Liver (tissue), 2 donors: ENCODE data around the gene PCDH12.
A peak's percentile ranks its signal among the peaks of the same experiment; 100 is the strongest.

Source experiments
- REST ChIP-seq: IDR thresholded peaks from 2 replicates; pipeline ENCODE4 v1.6.1; 2016; ENCODE audit warnings: antibody characterized with exemption, mild to moderate bottlenecking
- YY1 ChIP-seq: IDR thresholded peaks from 2 replicates; pipeline ENCODE4 v1.6.1; 2016; ENCODE audit warnings: antibody characterized with exemption, mild to moderate bottlenecking
- TF ChIP-seq, protein P1 (sequence below): fragments of 150-350 bp; IDR thresholded peaks from 2 replicates; pipeline ENCODE4 v1.5.1; 2017; ENCODE audit warnings: improper control_type of control experiment, low read depth, low read length; ENCODE audit not compliant: missing input control
- donor health status: healthy.

DNA sequence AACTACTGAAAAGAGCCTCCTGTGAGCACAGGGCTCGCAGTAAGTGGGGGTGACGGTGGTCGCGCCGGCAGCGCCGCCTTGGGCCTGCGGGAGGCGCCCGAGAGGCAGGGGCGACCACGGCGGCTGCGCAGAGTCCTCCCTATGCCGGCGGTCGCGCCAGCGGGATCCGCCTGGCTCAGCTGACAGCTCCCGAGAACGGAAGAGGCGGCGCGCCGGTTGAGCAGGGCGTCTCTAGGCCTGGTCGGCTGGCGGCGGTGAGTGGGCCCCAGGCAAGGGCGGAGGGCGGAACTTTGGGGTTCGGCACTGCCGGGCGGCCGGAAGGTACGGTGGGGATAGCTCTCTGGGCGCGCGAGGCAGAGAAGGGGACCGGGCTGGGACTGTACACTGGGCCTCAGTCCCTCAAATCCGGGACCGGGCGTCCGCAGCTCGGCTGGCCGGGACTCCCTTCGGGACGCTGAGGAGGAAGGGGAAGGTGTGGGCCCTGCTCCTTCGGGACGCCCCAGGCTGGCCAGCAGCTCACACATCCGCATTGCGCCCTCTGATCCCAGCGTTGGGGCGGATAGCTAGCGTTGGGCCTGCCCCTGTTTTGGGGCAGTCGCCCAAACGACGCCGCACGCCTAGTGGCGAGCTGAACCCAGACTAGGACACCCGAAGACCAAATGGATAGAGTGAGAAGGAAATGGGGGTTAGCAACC, 11.1 kb upstream of the PCDH12 start, which contains the start of gene RNF14:
- TF ChIP-seq, protein P1, sequence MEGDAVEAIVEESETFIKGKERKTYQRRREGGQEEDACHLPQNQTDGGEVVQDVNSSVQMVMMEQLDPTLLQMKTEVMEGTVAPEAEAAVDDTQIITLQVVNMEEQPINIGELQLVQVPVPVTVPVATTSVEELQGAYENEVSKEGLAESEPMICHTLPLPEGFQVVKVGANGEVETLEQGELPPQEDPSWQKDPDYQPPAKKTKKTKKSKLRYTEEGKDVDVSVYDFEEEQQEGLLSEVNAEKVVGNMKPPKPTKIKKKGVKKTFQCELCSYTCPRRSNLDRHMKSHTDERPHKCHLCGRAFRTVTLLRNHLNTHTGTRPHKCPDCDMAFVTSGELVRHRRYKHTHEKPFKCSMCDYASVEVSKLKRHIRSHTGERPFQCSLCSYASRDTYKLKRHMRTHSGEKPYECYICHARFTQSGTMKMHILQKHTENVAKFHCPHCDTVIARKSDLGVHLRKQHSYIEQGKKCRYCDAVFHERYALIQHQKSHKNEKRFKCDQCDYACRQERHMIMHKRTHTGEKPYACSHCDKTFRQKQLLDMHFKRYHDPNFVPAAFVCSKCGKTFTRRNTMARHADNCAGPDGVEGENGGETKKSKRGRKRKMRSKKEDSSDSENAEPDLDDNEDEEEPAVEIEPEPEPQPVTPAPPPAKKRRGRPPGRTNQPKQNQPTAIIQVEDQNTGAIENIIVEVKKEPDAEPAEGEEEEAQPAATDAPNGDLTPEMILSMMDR: peak; percentile 86
- TF ChIP-seq YY1 (peak; percentile 90), REST (peak; percentile 57)
